GM10266 (cell line): Measurements from ENCODE around the gene GRM4.

Experiments
- DNase-seq: peaks from one replicate; pipeline ENCODE4 v3.0.0; 2012; ENCODE audit errors: extremely low spot score
- CTCF ChIP-seq: IDR thresholded peaks from 2 replicates; pipeline ENCODE4 v1.5.1; 2012; ENCODE audit warnings: mild to moderate bottlenecking, low read depth; ENCODE audit not compliant: control insufficient read depth, insufficient read depth; ENCODE audit errors: missing control alignments

GRM4 gene

DNA sequence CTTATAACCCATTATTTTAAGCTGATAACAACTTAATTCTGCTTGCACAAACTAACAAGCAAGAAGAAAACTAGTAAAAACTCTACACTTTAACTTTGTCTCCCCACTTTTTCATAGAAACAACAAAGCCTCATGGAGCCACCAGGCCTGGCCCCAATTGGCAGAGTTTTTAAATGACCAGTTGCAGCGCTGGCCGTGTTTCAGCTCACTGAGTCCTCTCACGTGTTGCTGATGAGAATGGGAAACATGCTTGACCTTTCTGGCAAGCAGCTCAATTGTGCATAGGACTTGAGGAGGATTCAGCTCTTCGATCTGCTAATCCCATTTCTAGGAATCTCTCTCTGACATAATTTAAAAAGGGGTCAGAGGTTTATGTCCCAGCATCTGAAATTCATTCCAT is 24.5 kb upstream of the GRM4 start:
- TF ChIP-seq CTCF = no peak
- no peak for DNase-seq

GRCh38 chr6:34169897-34170296 is 24.0 kb upstream of the GRM4 start:
- DNase-seq = no peak
- TF ChIP-seq CTCF = no peak

DNA sequence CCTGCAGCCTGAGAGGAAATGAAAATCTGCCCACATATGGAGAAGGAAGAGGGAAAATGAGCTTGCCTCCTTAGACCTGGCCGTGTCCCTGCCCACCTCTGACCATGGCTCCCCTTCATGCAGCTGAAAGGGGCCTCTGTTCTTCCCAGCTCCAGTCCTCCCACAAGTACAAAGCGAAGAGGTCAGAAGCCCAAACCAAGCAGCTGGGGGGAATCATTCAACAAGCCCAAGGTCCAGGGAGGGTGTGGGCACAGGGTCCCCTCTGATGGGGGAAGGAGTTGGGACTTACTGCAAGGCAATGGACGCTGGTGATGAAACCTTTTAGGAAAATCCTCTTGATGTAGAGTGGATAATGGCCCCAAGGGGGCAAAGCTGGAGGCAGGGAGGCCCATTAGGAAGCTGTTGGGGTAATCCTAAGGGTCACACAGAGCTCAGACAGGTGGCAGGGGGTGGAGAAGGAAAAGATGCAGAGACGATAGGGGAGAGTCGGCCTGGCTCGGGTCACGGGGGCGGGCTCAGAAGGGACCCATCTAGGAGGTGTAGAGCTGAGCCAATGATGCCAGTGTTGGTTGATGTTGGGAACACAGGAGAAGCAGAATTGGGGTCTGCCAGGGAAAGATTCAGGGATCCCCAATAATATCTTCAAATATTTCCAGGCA is 16.1 kb upstream of the GRM4 start:
- no peak for DNase-seq
- TF ChIP-seq CTCF = no peak

DNA sequence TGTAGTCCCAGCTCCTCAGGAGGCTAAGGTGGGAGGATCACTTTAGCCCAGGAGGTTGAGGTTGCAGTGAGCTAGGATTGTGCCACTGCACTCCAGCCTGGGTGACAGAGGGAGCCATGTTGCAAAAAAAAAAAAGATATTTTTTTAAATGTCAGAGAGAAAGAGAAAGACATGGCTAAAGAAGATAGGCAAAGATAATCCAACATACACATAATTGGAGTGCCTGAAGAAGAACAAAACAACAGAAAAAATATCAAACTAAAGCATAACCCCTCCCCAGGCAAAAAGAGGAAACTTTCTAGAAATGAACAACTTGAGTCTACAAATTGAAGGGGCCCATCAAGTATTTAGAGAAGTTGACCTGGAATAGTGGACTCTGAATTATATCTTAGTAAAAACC is 14.0 kb upstream of the GRM4 start:
- TF ChIP-seq CTCF = no peak
- DNase-seq = no peak

DNA sequence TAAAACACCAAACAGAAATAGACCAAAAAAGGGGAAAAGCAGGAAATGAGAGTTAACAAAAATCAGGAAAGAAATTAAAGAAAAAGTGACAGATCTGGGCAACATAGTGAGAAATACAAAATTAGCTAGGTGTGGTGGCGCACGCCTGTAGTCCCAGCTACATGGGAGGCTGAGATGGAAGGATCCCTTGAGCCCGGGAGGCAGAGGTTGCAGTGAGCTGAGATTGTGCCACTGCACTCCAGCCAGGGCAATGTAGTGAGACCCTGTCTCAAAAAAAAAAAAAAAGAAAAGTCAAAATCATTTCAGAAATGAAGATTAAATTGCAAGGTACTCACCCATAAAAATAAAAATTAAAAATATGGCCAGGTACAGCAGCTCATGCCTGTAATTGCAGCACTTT is 13.0 kb upstream of the GRM4 start:
- DNase-seq = no peak
- no peak for TF ChIP-seq CTCF

DNA sequence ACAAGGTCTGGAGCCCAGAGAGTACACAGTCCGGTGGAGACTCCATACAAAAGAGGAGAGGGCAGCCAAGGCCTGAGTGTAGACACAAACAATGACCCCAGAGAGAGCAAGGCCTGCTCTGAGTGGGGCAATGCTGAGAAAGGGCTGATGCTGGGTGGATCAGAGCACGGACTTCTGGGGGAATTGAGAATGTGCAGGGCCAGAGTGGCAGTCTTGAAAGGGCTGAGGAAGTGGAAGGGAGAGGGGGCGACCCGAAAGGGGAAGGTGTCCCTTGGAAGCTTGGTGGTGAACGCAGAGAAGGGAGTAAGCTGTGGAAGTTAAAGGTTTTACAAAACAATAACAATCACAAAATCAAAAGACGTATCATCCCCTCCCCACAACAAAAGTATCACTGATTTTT is 12.0 kb upstream of the GRM4 start:
- no peak for TF ChIP-seq CTCF
- DNase-seq = no peak

DNA sequence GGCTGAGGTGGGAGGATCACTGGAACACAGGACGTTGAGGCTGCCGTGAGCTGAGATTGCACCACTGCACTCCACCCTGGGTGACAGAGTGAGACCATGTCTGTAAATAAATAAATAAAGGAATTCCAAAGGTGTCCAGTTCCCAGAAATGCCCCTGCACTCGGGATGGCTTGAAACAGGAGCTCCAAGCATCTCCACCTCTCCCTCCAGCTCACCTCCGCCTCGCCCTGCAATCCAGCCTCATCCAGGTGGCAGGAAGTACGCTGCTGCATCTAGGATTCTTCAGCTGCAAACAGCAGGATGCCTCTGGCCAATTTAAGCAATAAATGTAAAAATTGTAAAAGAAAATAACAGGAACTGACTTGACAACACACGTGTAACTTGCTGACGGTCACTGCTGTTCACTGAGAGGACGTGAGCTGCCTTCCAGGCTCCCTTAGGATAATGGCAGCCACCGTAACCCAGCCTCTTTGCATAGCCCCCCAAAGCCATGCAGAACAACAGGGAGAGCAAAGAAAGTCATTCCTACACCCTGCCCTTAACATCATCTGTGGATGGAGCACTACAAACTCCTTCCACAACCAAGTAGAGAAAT is 11.4 kb upstream of the GRM4 start:
- DNase-seq = no peak
- TF ChIP-seq CTCF = no peak
